HEK293 (cell line): ENCODE data around the gene PLEKHA7.

Source experiments
- CTCF ChIA-PET: fragments of 350-600 bp; formaldehyde crosslinking; extraction: SDS; loops from one replicate; lab custom pipeline; 2021; ENCODE audit warnings: antibody characterized with exemption; lab: Yijun Ruan, JAX
- POLR2A ChIA-PET: fragments of 300-600 bp; formaldehyde crosslinking; extraction: SDS; loops from one replicate; lab custom pipeline; 2020; ENCODE audit warnings: antibody characterized with exemption, inconsistent platforms; lab: Yijun Ruan, JAX
- H3K27ac ChIP-seq: fragments of 200-500 bp; sonication (Bioruptor generic); 2 replicates; pipeline ENCODE4 v1.5.1; 2014; ENCODE audit warnings: low read depth, low read length, control low read depth, inconsistent platforms; ENCODE audit errors: extremely low read depth
- H3K36me3 ChIP-seq, 2 experiments: fragments of 200-500 bp in 1 of 2; sonication (Bioruptor generic) in 1 of 2; 1 replicate in 1 of 2; 2 replicates in 1 of 2; pipeline ENCODE4 v1.5.1; 2014 to 2017; ENCODE audit warnings: inconsistent platforms in 2 of 2, low read length in 2 of 2; ENCODE audit not compliant: control insufficient read depth in 2 of 2, insufficient read depth in 1 of 2
- H3K4me1 ChIP-seq: fragments of 200-500 bp; sonication (Bioruptor generic); 2 replicates; pipeline ENCODE4 v1.5.1; 2014; ENCODE audit warnings: mild to moderate bottlenecking, low read length, inconsistent platforms; ENCODE audit not compliant: control insufficient read depth, insufficient read depth
- H3K4me3 ChIP-seq: 2 replicates; pipeline ENCODE4 v1.5.1; 2011; ENCODE audit warnings: low read depth, mild to moderate bottlenecking, control low read depth, low read length, moderate library complexity
- H3K9me3 ChIP-seq: fragments of 200-500 bp; sonication (Bioruptor generic); 2 replicates; pipeline ENCODE4 v1.5.1; 2014; ENCODE audit warnings: low read depth, low read length, inconsistent platforms; ENCODE audit not compliant: control insufficient read depth, insufficient read depth
- GLIS2 ChIP-seq: fragments of 450-650 bp; formaldehyde crosslinking; IDR thresholded peaks from 2 replicates; pipeline ENCODE4 v1.5.1; 2016; ENCODE audit warnings: missing biosample characterization, missing genetic modification characterization
- SCRT2 ChIP-seq: fragments of 450-650 bp; formaldehyde crosslinking; IDR thresholded peaks from 2 replicates; pipeline ENCODE4 v1.5.1; 2016; ENCODE audit warnings: missing biosample characterization, missing genetic modification characterization
- YY1 ChIP-seq: fragments of 450-650 bp; formaldehyde crosslinking; IDR thresholded peaks from 2 replicates; pipeline ENCODE4 v1.5.1; 2018; ENCODE audit warnings: missing biosample characterization, missing genetic modification characterization
- ZBTB11 ChIP-seq: fragments of 450-650 bp; formaldehyde crosslinking; conservative IDR thresholded peaks from 2 replicates; pipeline ENCODE4 v1.5.1; 2016; ENCODE audit warnings: low read depth, missing biosample characterization, missing genetic modification characterization
- ZNF140 ChIP-seq: fragments of 450-650 bp; formaldehyde crosslinking; IDR thresholded peaks from 2 replicates; pipeline ENCODE4 v1.5.1; 2016; ENCODE audit warnings: missing biosample characterization, missing genetic modification characterization
- ZNF175 ChIP-seq: fragments of 450-650 bp; formaldehyde crosslinking; IDR thresholded peaks from 2 replicates; pipeline ENCODE4 v1.5.1; 2016; ENCODE audit warnings: missing biosample characterization, missing genetic modification characterization
- ZNF24 ChIP-seq: fragments of 450-650 bp; formaldehyde crosslinking; IDR thresholded peaks from 2 replicates; pipeline ENCODE4 v1.5.1; 2016; ENCODE audit warnings: missing biosample characterization, missing genetic modification characterization
- ZNF394 ChIP-seq: fragments of 450-650 bp; formaldehyde crosslinking; IDR thresholded peaks from 2 replicates; pipeline ENCODE4 v1.5.1; 2016; ENCODE audit warnings: missing biosample characterization, missing genetic modification characterization, mild to moderate bottlenecking, moderate library complexity, borderline replicate concordance
- ZNF404 ChIP-seq: fragments of 450-650 bp; formaldehyde crosslinking; IDR thresholded peaks from 2 replicates; pipeline ENCODE4 v1.5.1; 2017; ENCODE audit warnings: missing biosample characterization, missing genetic modification characterization
- ZNF426 ChIP-seq: fragments of 450-650 bp; formaldehyde crosslinking; IDR thresholded peaks from 2 replicates; pipeline ENCODE4 v1.5.1; 2017; ENCODE audit warnings: missing biosample characterization, missing genetic modification characterization, mild to moderate bottlenecking, inconsistent platforms, moderate library complexity
- ZNF433 ChIP-seq: fragments of 450-650 bp; formaldehyde crosslinking; IDR thresholded peaks from 2 replicates; pipeline ENCODE4 v1.5.1; 2016; ENCODE audit warnings: missing biosample characterization, missing genetic modification characterization, low read depth
- ZNF510 ChIP-seq: fragments of 450-650 bp; formaldehyde crosslinking; IDR thresholded peaks from 2 replicates; pipeline ENCODE4 v1.5.1; 2018; ENCODE audit warnings: mild to moderate bottlenecking, missing genetic modification characterization, missing biosample characterization; ENCODE audit not compliant: insufficient replicate concordance
- ZNF518A ChIP-seq: fragments of 450-650 bp; formaldehyde crosslinking; conservative IDR thresholded peaks from 2 replicates; pipeline ENCODE4 v1.5.1; 2016; ENCODE audit warnings: low read depth, missing biosample characterization, missing genetic modification characterization
- ZNF555 ChIP-seq: fragments of 450-650 bp; formaldehyde crosslinking; conservative IDR thresholded peaks from 2 replicates; pipeline ENCODE4 v1.5.1; 2017; ENCODE audit warnings: missing biosample characterization, mild to moderate bottlenecking, missing genetic modification characterization, inconsistent platforms
- ZNF558 ChIP-seq: fragments of 450-650 bp; formaldehyde crosslinking; IDR thresholded peaks from 2 replicates; pipeline ENCODE4 v1.5.1; 2016; ENCODE audit warnings: missing biosample characterization, missing genetic modification characterization
- ZNF560 ChIP-seq: fragments of 450-650 bp; formaldehyde crosslinking; IDR thresholded peaks from 2 replicates; pipeline ENCODE4 v1.5.1; 2017; ENCODE audit warnings: missing biosample characterization, missing genetic modification characterization, borderline replicate concordance
- ZNF623 ChIP-seq: fragments of 450-650 bp; formaldehyde crosslinking; IDR thresholded peaks from 2 replicates; pipeline ENCODE4 v1.5.1; 2016; ENCODE audit warnings: missing biosample characterization, missing genetic modification characterization
- ZNF626 ChIP-seq: fragments of 450-650 bp; sonication (Bioruptor Pico); formaldehyde crosslinking; IDR thresholded peaks from 2 replicates; pipeline ENCODE4 v1.5.1; 2018; ENCODE audit warnings: missing biosample characterization, missing genetic modification characterization, inconsistent platforms
- ZNF654 ChIP-seq: fragments of 450-650 bp; formaldehyde crosslinking; IDR thresholded peaks from 2 replicates; pipeline ENCODE4 v1.5.1; 2016; ENCODE audit warnings: low read depth, missing biosample characterization, missing genetic modification characterization
- ZNF747 ChIP-seq: fragments of 450-650 bp; formaldehyde crosslinking; IDR thresholded peaks from 2 replicates; pipeline ENCODE4 v1.5.1; 2016; ENCODE audit warnings: missing biosample characterization, missing genetic modification characterization
- ZNF791 ChIP-seq: fragments of 450-650 bp; formaldehyde crosslinking; IDR thresholded peaks from 2 replicates; pipeline ENCODE4 v1.5.1; 2016; ENCODE audit warnings: missing biosample characterization, missing genetic modification characterization
- ZSCAN30 ChIP-seq: fragments of 450-650 bp; IDR thresholded peaks from 2 replicates; pipeline ENCODE4 v1.5.1; 2018; ENCODE audit warnings: missing biosample characterization, mild to moderate bottlenecking, missing genetic modification characterization, moderate library complexity
- ZSCAN5A ChIP-seq: fragments of 450-650 bp; formaldehyde crosslinking; IDR thresholded peaks from 2 replicates; pipeline ENCODE4 v1.5.1; 2016; ENCODE audit warnings: missing biosample characterization, missing genetic modification characterization
- ZXDB ChIP-seq: fragments of 450-650 bp; formaldehyde crosslinking; IDR thresholded peaks from 2 replicates; pipeline ENCODE4 v1.5.1; 2016; ENCODE audit warnings: missing biosample characterization, missing genetic modification characterization

The PLEKHA7 gene

GRCh38 chr11:17026487-17027082 lies 12.4 kb upstream of the PLEKHA7 start:
- TF ChIP-seq ZSCAN30 (tag by site-specific recombination) (no peak), GLIS2 (no peak), ZNF560 (tag by site-specific recombination) (no peak), ZSCAN5A (tag by site-specific recombination) (no peak), YY1 (tag by site-specific recombination) (no peak)
- Histone ChIP-seq H3K36me3 (no peaks in the 10 kb centered on the region), H3K9me3 (no peaks in the 10 kb centered on the region), H3K27ac (no peak overlapping the region), H3K4me1 (no peaks in the 10 kb centered on the region), H3K4me3 (no peak overlapping the region)
- POLR2A ChIA-PET, result interaction anchor here (1.3 kb wide), 1 partner anchor 12 kb away, joined by 3 read pairs; no protein-coding TSS in a partner anchor
- CTCF ChIA-PET, result interaction anchor here (0.6 to 0.8 kb wide), 3 partner anchors 11 to 947 kb away, joined by 3 to 4 read pairs (median 4); no protein-coding TSS in a partner anchor

GRCh38 chr11:17024924-17025323 lies 10.7 kb upstream of the PLEKHA7 start:
- H3K27ac ChIP-seq, result no peak overlapping the region
- ChIA-PET CTCF (no interaction called here), POLR2A (no interaction called here)
- H3K36me3 ChIP-seq, result no peaks in the 10 kb centered on the region
- H3K9me3 ChIP-seq, result no peaks in the 10 kb centered on the region
- no peaks in the 10 kb centered on the region for H3K4me1 ChIP-seq
- H3K4me3 ChIP-seq, result no peak overlapping the region
- peak; percentile 93 for TF ChIP-seq ZNF394 (tag by site-specific recombination)
- peak; percentile 45 for TF ChIP-seq ZNF510
- TF ChIP-seq ZXDB, result peak; percentile 51; the same call in 1 of the 2 replicates
- peak; percentile 59; the same call in 1 of the 2 replicates for TF ChIP-seq ZNF558 (tag by site-specific recombination)
- peak; percentile 36; the same call in 1 of the 2 replicates for TF ChIP-seq ZNF140 (tag by site-specific recombination)
- 0 out of 2 replicates have a peak, but pooled peaks have one; percentile 46 for TF ChIP-seq ZNF404 (tag by site-specific recombination)
- no peak for TF ChIP-seq ZNF24 (tag by site-specific recombination)
- TF ChIP-seq ZNF791 (tag by site-specific recombination), result peak; percentile 50; the same call in 1 of the 2 replicates
- peak; percentile 58 for TF ChIP-seq SCRT2 (tag by site-specific recombination)
- TF ChIP-seq ZNF747 (tag by site-specific recombination), result no peak
- peak; percentile 30; the same call in 1 of the 2 replicates for TF ChIP-seq ZNF560 (tag by site-specific recombination)
- TF ChIP-seq ZBTB11, result peak; percentile 68
- TF ChIP-seq ZNF654 (tag by site-specific recombination), result peak; percentile 33
- no peak for TF ChIP-seq ZNF175 (tag by site-specific recombination)
- TF ChIP-seq ZNF426, result peak; percentile 70
- TF ChIP-seq ZNF555 (tag by site-specific recombination), result peak; percentile 61
- TF ChIP-seq ZNF623 (tag by site-specific recombination), result peak; percentile 54
- TF ChIP-seq ZNF626 (tag by site-specific recombination), result no peak
- TF ChIP-seq ZNF433 (tag by site-specific recombination), result peak; percentile 51; the same call in 1 of the 2 replicates
- peak; percentile 80 for TF ChIP-seq ZNF518A (tag by site-specific recombination)
